ENCODE data around the gene ARMC10. TPM values are rescaled to one million over a fixed set of nuclear protein-coding genes. Genes with fewer than 3 reads are reported as not detected.
A peak's percentile ranks its signal among the peaks of the same experiment; 100 is the strongest.
"Not testable (repeated sequence)": the region's sequence is repeated elsewhere in the genome, so short reads cannot be mapped to it uniquely, and the experiment has no call there.

Gene ARMC10
- total RNA-seq, 4 donors from 2014 or later, result 42.6 to 61.0 (median 48.5) TPM

GRCh38 chr7:103140685-103141084, 65.7 kb downstream of the ARMC10 start:
- WGBS, 2 donors, result 86 to 90% methylated on average over 2 of the region's 2 CpGs
- no peaks in the 10 kb centered on the region for H3K9me3 ChIP-seq
- H3K4me3 ChIP-seq, result no peak overlapping the region
- H3K4me1 ChIP-seq, result peaks cover 0 to 6% (median 3%) of the 10 kb centered on the region in 4 donors
- TF ChIP-seq CTCF (IDR thresholded peaks at IDR 0.05) (no peak), EP300 (IDR thresholded peaks at IDR 0.05) (no peak), POLR2A (IDR thresholded peaks at IDR 0.05) (no peak)
- no peaks in the 10 kb centered on the region for H3K27me3 ChIP-seq
- no peak overlapping the region for H3K27ac ChIP-seq
- DNase-seq (ENCODE audit: low spot score in 2 of 2), result no peak
- H3K36me3 ChIP-seq, result peaks cover 0 to 6% (median 0%) of the 10 kb centered on the region in 3 donors

- peaks cover 0 to 10% (median 5%) of the 10 kb centered on the region in 4 donors for H3K4me1 ChIP-seq
- H3K4me3 ChIP-seq, result no peak overlapping the region
- H3K36me3 ChIP-seq, result peaks cover 0 to 6% (median 0%) of the 10 kb centered on the region in 3 donors
- no peaks in the 10 kb centered on the region for H3K27me3 ChIP-seq
- no peak for TF ChIP-seq CTCF (IDR thresholded peaks at IDR 0.05)
- TF ChIP-seq POLR2A (IDR thresholded peaks at IDR 0.05), result no peak
- TF ChIP-seq EP300 (IDR thresholded peaks at IDR 0.05), result no peak
- H3K27ac ChIP-seq, result no peak overlapping the region
- 90 to 91% methylated on average over 8 of the region's 8 CpGs for WGBS, 2 donors
- no peak for DNase-seq (ENCODE audit: low spot score in 2 of 2)
- H3K9me3 ChIP-seq, result no peaks in the 10 kb centered on the region
These were observed 66.9 kb downstream of the ARMC10 start for GRCh38 chr7:103141753-103142404.

GRCh38 chr7:103142494-103142893, 67.6 kb downstream of the ARMC10 start:
- Histone ChIP-seq H3K27me3 (no peaks in the 10 kb centered on the region), H3K4me1 (peaks cover 0 to 16% (median 7%) of the 10 kb centered on the region in 4 donors), H3K9me3 (no peaks in the 10 kb centered on the region), H3K36me3 (peaks cover 0 to 6% (median 0%) of the 10 kb centered on the region in 3 donors), H3K4me3 (no peak overlapping the region), H3K27ac (no peak overlapping the region)
- 47 to 67% methylated on average over 1 of the region's 1 CpG for WGBS, 2 donors
- TF ChIP-seq POLR2A (IDR thresholded peaks at IDR 0.05), result no peak
- TF ChIP-seq CTCF (IDR thresholded peaks at IDR 0.05), result no peak
- no peak for TF ChIP-seq EP300 (IDR thresholded peaks at IDR 0.05)
- DNase-seq (ENCODE audit: low spot score in 2 of 2), result no peak

- H3K4me3 ChIP-seq, result no peak overlapping the region
- no peak overlapping the region for H3K27ac ChIP-seq
- peaks cover 0 to 22% (median 7%) of the 10 kb centered on the region in 4 donors for H3K4me1 ChIP-seq
- H3K9me3 ChIP-seq, result no peaks in the 10 kb centered on the region
- H3K27me3 ChIP-seq, result no peaks in the 10 kb centered on the region
- no peak for TF ChIP-seq POLR2A (IDR thresholded peaks at IDR 0.05)
- DNase-seq (ENCODE audit: low spot score in 2 of 2), result no peak
- WGBS, 2 donors, result 92 to 100% methylated on average over 1 of the region's 1 CpG
- peaks cover 0 to 6% (median 0%) of the 10 kb centered on the region in 3 donors for H3K36me3 ChIP-seq
These were observed 68.9 kb downstream of the ARMC10 start for GRCh38 chr7:103143868-103144267.

- not testable (repeated sequence) for H3K27ac ChIP-seq; H3K27me3 ChIP-seq; H3K36me3 ChIP-seq; H3K4me3 ChIP-seq; H3K9me3 ChIP-seq; DNase-seq (ENCODE audit: low spot score in 2 of 2)
- peaks cover 0 to 22% (median 7%) of the 10 kb centered on the region in 4 donors for H3K4me1 ChIP-seq
- WGBS, 2 donors, result 94 to 100% methylated on average over 2 of the region's 2 CpGs
These were observed 69.8 kb downstream of the ARMC10 start for GRCh38 chr7:103144754-103145153.

- Histone ChIP-seq H3K27ac (peak overlapping the region; percentile 94 to 98 (median 98)), H3K27me3 (no peaks in the 10 kb centered on the region), H3K4me3 (peak overlapping the region; percentile 40 to 91 (median 78)), H3K4me1 (peaks cover 0 to 22% (median 9%) of the 10 kb centered on the region in 4 donors), H3K36me3 (no peaks in the 10 kb centered on the region), H3K9me3 (no peaks in the 10 kb centered on the region)
- no peak for DNase-seq (ENCODE audit: low spot score in 2 of 2)
- TF ChIP-seq CTCF (IDR thresholded peaks at IDR 0.05) (no peak), EP300 (IDR thresholded peaks at IDR 0.05) (no peak), POLR2A (IDR thresholded peaks at IDR 0.05) (no peak)
- WGBS, 2 donors, result 1% methylated on average over 13 of the region's 13 CpGs
These were observed 73.4 kb downstream of the ARMC10 start for GRCh38 chr7:103148131-103148993.

Data from tibial nerve (tissue), 4 donors.